GM21529 (cell line): ENCODE measurements around the gene DMRT3.

Experiments used
- ATAC-seq: cut with Tn5 transposase; IDR thresholded peaks from one replicate; pipeline ENCODE4 v1.9.1; 2021; ENCODE audit not compliant: unreplicated experiment

The DMRT3 gene, protein sequence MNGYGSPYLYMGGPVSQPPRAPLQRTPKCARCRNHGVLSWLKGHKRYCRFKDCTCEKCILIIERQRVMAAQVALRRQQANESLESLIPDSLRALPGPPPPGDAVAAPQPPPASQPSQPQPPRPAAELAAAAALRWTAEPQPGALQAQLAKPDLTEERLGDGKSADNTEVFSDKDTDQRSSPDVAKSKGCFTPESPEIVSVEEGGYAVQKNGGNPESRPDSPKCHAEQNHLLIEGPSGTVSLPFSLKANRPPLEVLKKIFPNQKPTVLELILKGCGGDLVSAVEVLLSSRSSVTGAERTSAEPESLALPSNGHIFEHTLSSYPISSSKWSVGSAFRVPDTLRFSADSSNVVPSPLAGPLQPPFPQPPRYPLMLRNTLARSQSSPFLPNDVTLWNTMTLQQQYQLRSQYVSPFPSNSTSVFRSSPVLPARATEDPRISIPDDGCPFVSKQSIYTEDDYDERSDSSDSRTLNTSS

DNA sequence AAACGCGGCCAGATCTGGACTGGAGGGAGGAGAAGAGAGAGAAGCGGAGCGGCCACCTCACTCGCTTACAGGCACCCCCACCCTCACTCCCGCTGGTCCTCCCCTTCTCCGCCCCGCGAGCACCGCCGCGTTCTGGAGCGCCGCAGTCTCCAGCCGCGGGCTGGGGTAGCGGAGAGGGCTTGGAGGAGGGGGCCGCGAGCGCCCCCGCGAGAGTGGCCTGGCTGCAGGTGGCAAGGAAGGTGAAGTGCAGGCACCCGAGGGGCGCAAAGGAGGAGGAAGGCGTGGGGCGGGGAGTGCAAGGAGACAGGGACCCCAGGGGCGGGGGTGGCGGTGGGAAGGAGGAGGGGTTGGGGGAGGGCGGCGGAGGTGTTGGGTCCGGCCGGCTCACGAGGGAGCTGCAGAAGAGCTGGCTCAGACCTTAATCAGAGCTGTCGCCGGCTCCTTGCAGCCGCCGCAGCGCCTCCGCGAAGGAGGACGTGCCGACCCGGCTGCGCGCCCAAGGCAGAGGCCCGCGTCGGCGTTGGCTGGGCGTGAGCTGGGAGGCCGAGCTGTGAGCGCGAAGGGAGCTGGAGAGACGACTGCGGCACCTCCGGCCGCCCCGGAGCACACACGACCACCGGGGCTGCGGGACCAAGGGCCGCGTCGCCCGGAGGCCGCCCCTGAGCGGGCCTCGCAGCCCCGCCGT, at the start of gene DMRT3:
TSS of gene DMRT3 (plus strand) at position 398 of the 685 bp plus-strand sequence. CDS start 347 bp downstream, outside the sequence.
- ATAC-seq: no peak

DNA sequence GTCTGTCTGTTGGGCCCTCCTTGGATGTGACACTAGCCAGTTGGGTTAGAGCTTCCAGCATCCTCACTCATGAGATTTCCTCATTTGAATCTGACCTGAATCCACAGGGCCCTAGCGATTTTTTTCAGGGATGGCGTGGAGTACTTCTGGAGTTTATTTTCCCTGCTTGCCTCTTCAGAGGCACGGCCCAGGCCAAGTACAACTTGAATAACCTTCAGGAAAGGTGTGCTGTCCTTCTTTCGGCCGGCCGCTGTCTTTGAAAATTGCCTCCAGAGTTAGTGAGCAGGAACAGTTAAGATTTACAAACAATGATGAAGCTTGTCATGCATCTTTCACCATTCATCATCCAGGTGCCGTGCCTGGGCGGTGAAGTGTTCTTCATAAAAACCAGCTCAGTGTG, 49.5 kb upstream of the DMRT3 start:
- ATAC-seq: no peak

DNA sequence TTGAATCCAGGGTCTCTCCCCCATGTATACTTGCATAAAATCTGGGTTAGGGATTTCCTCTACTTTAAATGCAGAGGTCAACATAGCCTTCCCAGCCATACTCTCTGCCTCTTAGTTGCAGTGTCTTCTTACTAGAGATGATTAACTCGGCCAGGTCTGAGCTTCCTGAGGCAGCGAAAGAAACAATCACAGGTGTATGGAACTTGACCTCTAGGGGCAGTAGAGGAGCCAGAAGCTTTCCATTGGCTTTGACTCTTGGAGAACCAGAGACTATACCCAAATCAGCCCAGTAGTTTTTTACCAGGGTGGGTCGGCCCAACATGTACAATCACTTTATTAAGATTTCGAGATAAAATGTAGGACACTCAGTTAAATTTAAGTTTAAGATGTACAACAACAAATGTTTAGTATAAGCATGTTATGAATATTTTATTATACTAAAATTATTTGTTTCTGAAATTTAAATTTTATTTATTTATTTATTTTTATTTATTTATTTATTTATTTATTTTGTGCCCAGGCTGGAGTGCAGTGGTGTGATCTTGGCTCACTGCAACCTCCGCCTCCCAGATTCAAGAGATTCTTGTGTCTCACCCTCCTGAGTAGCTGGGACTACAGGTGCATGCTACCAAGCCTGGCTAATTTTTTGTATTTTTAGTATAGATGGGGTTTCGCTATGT, 48.0 kb upstream of the DMRT3 start:
- peak; percentile 85 for ATAC-seq

DNA sequence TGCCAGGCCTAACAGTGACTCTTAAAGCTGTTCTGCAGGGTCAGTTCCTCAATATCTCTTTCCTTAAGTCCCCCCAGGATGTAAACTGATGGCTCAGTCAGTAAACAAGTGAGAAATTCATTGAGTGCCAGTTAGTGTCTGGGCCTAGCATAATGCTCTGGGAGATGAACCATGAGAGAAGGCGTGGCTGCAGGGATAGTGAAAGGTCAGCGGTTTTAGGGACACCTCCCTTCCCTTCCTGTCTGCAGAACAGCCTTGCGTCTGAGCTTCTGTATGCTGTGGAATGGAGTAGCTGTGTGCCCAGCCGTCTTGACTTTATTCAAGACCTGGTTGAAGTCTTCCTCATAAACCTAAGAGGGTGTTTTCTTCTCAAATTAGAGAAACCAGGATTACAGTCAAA, 46.7 kb upstream of the DMRT3 start:
- ATAC-seq: no peak

DNA sequence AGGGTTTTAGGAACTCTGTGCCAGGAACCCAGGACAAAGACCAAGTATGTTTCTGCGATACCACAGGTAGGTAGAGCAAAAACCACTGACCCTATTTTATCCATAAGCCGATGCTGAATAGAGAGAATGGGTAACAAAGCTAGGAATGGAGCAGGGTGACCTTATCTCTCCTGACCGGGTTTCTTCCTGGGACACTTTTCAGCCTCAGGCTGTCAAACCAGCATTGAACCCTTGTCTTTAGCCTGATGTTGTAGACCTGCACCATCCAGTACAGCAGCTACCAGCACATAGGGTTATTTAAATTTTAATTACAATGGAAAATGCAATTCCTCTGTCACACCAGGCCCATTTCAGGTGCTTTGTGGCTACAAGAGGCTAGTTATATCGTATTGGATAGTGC, 43.1 kb upstream of the DMRT3 start:
- ATAC-seq: no peak

DNA sequence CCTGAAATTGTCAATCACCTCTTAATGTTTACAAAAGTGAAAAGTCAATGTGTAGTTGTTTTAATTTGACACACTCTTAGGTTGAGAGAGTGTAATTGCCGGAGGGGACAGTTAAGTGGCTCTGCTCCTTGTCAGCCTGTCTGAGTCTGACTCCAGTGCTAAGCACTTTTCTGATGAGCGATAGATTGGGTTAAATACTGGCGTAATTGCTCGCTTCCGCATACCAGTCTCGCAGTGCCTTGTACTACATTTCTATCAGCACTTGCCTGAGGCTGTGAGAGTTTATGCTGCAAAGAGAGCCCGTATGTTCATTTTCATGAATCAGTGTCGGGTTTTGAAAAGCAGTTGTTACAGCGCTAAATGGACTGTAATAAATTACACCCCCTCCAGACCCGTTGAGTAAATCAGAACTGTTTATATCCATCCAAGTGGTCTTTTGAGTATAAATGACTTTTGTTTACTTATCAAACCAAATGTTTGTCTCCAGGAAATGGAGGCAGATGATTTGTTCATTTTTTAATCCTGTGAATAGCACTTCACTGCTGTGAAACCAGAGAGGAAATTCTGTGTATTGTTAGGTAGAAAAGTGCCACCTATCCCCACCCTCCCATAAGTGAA, 41.0 kb upstream of the DMRT3 start:
- no peak for ATAC-seq

DNA sequence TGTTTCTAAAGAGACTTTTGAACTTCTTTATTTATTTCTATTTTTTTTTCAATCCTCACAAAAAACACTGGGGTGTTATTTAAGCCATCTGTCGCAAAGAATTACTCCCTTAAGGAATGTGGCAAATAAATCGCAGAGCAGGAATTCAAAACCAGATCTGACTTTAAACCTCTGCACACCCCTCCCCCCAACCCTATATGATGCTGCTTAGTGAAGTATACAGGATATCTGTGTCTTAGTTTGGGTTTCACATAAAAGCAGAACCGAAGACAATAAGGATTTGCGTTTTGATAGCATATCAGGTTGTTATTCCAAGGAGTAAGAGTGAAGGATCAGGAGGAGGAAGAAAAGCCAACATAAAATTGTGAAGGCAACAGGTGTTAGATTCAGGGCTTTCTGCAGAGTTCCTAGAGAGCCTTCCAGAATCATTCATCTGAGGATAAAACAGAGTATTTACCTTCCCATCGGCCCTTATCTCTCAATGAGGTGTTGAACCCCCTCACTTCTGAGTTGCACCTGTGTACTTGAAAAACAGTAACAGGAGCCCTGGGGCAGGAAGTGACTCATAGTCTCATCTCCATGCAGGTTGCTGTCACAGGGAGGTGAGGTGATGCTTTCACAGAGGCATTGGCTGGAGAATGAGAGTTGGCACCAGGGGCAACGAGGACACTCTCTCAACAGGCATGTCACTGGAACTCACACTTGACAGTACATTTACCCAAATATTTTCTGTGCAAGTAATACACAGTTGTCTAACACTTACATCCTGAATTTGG, 33.5 kb upstream of the DMRT3 start:
- ATAC-seq: no peak

DNA sequence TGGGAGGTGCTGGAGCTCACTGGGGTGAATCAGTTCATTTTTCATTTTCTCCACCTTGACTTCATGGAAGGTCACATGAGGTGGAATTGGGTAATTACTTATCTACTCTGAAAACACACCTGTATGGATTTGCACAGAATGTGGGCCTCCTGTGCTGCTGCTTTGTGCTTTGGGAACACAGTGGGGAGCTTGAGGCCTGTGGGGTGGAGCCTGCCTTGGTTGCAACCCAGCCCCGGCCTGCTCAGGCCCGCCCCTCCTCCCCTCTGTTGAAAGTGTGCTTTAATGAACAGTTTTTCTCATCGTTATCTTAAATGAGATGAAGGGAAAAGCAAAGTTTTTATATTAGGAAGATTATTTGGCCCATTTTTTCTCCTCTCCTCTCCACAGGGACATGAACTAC, 28.5 kb upstream of the DMRT3 start:
- ATAC-seq: no peak

DNA sequence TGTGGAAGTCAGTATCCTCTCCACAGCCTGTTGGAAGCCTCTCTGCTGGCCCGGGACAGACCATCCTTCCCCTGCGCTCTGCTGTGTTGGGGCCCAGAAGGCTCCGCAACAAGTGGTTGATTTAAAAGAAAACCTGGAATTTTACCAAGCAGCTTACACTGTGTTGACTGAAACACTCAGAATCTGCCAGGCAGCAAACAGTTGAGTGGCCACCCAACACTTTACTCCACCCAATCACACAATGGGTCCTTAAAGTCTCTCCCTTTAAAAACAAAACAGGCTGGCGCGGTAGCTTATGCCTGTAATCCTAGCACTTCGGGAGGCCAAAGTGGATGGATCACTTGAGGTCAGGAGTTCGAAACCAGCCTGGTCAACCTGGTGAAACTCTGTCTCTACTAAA, 28.0 kb upstream of the DMRT3 start:
- no peak for ATAC-seq

DNA sequence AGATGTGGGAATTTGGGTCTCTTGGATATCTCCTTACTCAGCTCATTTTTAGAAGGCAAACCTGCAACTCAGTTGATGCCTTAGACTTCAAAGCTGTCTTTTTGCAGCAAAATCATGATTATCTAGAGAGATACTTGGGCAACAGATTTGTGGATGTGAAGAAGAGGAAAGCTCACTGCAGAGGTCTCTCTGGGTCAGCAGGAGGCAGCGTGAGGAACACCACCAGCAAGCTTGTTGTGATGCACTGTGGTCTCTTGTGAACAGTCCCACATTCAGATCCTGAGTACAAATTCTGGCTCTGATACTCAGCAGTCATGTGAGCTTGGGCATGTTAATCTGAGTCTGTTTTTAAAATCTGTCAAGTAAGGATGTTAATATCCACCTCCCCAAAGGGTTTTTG, 26.3 kb upstream of the DMRT3 start:
- no peak for ATAC-seq

DNA sequence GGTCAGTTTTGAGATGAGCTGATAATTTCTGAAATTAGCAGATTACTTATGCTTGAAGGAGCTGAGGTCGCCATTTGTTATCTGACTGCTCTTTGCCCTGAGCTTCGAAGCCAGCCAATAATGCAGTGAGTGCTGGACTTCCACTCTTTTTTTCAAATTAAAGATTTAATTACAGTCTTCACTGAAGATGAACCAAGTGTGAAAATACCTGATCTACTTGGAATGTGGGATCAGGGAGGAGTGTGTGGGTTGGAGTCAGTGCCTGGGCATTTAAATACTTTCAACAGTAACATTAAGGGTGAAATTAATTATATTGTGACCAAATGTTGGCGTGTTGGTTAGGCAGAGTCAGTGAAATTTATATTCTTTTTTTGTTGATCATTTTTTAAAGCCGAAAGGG, 23.9 kb upstream of the DMRT3 start:
- no peak for ATAC-seq

DNA sequence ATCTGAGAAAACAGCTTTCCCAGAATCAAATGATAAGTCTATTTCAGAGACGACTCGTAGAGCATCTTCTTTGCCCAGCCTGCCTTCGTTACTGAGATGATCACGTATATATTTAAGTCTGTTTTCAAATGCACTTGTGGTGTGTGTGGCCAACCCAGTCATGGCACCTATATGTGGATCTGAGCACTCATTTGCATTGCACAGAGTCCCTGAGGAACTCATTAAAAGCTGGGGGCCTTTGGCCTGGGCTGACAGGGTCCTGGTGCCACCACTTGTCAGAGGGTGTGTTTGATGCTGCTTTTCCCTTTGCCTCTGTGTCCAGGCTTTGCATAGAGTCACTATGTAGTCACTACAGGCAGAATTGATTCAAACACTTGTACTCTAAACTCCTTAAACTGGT, 17.4 kb upstream of the DMRT3 start:
- ATAC-seq: no peak

DNA sequence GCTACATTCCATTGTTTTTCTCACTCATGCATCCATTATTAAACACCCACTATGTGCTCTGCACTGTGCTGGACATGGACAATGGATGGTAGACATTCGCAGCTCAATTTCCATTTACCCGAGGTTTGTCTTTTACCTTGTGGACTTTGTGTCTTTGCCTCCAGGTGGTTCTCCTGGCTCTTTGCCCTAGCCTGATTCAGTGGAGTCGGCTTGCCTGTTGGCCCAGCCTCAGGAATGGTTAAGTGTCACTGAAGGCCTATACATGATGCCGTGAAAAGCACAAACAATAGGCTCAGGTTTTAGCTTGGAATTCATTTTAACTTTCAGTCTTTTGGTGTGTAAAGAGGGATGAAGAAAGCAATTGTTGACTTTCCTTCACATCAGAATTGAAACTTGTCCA, 16.5 kb upstream of the DMRT3 start:
- ATAC-seq: no peak

DNA sequence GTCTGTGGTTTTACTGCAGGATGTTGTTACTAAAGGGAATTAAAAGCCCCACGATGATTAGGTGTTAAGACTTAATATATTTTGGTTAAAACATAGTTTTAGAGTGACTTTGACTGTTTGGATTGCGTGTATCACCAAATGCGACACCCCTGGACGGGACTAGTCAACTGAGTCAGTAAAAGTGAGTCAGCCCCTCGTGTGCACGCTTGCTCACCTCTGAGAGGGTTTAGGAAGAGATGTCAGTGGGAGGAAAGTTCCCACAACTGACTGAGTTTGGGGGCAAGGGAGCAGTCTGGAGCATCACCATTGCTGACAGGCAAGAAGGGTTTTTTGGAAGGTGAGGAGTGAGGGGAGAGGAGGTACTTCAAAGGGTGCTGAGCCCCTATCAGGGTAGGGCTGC, 14.4 kb upstream of the DMRT3 start:
- no peak for ATAC-seq

DNA sequence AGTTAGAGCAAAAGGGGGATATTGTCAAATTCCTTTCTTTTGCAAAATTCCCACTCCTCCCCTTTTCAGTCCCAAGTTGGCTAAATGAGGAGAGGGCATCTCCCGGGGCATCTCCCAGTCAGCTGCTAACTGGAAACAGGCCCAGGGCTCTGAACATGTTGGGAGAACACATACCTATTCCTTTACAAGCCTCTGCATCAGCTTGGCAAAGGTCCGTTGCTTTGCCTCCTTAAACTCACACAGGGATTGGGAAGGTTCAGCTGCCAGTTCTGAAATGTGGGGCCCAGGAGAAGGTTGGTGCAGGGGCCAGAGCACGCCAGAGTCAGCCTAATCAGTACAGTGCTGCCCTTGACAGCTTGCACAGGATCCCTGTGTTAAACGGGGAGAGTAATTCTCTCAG, 11.0 kb upstream of the DMRT3 start:
- no peak for ATAC-seq

DNA sequence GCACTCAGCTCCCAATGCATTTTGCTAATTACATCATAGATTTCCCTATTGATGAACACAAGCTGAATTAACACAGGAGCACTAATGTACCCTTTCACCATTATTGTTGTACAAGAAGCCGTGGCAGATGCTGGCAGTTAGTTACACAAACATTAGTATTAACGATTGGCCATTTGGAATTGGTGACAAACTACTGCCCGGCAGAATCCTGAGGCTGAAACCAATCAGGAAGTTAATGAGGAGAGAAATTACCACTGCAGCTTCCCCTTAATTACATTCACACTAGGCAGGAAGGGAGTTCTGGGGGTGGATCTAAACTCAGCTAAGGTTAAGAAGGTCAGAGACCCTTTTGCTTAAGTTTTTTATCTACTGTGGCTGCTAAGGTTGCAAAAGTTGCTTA, 9.6 kb upstream of the DMRT3 start:
- no peak for ATAC-seq

DNA sequence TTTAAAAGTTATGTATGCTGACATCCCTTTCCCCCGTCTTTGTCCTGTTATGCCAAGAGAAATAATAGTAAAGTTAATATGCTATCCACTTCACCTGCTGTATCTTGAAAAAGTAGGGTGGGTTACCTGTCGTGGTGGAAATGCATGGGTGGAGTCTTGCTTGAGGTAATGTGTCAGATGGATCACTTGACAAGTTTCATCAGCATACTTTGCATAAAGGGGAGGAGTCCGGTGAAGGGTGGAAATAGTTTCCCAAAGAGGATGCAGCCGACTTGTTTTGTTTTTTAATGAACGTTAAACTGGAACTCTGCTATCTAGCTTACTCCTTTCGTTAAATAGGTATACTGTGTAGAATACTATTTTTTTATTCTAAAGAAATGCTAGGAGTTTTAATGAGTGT, 9.0 kb upstream of the DMRT3 start:
- no peak for ATAC-seq

DNA sequence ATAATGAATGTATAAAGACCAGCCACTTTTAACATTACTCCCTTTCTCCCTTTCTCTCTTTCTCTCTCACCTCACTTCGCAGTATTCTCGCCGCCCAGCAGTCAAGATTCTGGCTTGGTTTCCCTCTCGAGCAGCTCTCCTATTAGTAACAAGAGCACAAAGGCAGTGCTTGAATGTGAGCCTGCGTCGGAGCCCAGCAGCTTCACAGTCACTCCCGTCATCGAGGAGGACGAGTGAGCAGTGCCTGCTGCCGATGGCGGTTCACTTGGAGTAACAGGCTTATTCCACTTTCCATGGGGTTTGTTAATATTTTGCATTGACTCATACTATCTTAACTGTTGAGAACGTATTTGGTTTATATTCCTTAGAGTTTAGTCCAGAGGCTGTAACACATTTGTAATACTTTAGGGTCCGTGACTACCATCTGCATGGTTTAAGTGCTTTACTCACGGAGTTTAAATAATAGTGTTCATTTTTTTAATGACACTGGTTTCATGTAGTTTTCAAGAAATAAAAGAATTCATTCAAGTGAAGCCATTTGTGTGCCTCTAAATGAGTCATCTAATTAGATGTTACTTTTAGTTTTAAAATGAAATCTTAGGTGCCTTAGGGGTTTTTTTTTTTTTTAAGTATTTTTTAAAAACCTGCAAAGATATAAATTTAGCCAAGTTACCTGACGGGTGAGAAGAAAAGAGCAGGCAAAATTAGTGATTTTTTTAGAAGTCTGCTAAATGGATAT, 8.4 kb upstream of the DMRT3 start:
- no peak for ATAC-seq

DNA sequence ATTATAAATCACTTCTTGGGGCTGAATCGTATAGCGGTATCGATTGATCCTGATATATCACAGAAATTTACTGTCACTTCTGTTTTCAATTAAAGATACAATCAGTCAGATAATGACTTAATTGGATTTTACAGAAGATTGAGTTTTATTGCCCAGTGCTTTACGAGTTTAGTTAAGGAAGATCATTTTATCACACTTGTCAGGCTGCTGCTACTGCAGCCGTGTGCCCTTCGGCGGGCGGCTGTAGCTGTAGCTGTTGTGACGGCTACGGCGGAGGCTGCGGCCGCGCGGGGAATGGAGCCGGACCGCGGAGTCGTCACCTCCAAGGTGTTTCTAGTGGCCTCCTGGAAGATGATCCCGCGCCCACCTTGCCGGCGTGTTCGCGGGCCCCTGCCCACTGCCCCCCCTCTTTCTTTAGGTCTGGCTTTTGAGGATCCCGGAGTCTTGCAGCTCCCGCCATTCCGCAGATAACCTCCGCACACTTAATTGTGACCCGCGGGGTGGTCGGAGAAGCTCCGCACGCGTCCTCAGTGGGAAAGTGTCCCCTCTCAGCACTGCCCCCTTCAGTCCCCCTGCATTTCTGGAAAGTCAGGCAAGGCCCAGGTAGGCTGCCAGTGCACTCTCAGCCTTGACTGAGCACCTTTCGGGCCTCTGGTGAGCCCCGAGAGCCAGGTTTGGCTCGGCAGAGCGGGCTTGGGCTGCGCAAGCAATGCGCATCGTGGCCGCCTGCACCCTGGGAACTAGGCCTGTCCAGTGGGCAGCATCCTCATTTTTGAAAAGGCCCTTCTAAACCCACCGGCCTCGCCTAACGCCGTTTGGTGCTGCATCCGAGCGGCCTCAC, 6.9 kb upstream of the DMRT3 start:
- no peak for ATAC-seq
